Liver (tissue), 9 donors: ENCODE results near the gene SSBP2. TPM values are rescaled to one million over a fixed set of nuclear protein-coding genes. Genes with fewer than 3 reads are reported as not detected.

Experiments used
- DNase-seq: peaks from one replicate; pipeline ENCODE4 v3.0.0-alpha.2; 2017; ENCODE audit warnings: low spot score
- H3K27ac ChIP-seq, 2 donors: one replicate each; pipeline ENCODE4 v1.7.0; 2013; ENCODE audit warnings: inconsistent platforms in 2 of 2, low read length in 2 of 2, control low read depth in 1 of 2, low read depth in 1 of 2, mild to moderate bottlenecking in 1 of 2
- H3K27me3 ChIP-seq, 4 donors: one replicate each; pipeline versions ENCODE4 v1.6.1 to v1.7.0; 2013; ENCODE audit warnings: low read length in 3 of 4, inconsistent platforms in 1 of 4, mild to moderate bottlenecking in 1 of 4, moderate library complexity in 1 of 4; ENCODE audit not compliant: control insufficient read depth in 4 of 4, insufficient read depth in 4 of 4
- H3K36me3 ChIP-seq, 4 donors: one replicate each; pipeline versions ENCODE4 v1.6.1 to v1.7.0; 2013; ENCODE audit warnings: low read length in 3 of 4, mild to moderate bottlenecking in 3 of 4, low read depth in 1 of 4, moderate library complexity in 1 of 4; ENCODE audit not compliant: control insufficient read depth in 4 of 4, insufficient read depth in 3 of 4
- H3K4me1 ChIP-seq, 4 donors: one replicate each; pipeline versions ENCODE4 v1.6.1 to v1.7.0; 2013; ENCODE audit warnings: low read length in 3 of 4, mild to moderate bottlenecking in 3 of 4, moderate library complexity in 1 of 4; ENCODE audit not compliant: control insufficient read depth in 4 of 4, insufficient read depth in 4 of 4
- H3K4me3 ChIP-seq, 3 donors: one replicate each; pipeline versions ENCODE4 v1.6.1 to v1.7.0; 2013; ENCODE audit warnings: low read length in 3 of 3, control low read depth in 1 of 3, low read depth in 1 of 3, mild to moderate bottlenecking in 1 of 3
- H3K9ac ChIP-seq, 2 donors: one replicate each; pipeline ENCODE4 v1.7.0; 2013; ENCODE audit warnings: low read length in 2 of 2, mild to moderate bottlenecking in 2 of 2, moderate library complexity in 2 of 2, control low read depth in 1 of 2, low read depth in 1 of 2
- H3K9me3 ChIP-seq, 4 donors: one replicate each; pipeline versions ENCODE4 v1.6.1 to v1.7.0; 2013; ENCODE audit warnings: low read length in 3 of 4; ENCODE audit not compliant: control insufficient read depth in 4 of 4
- ATF3 ChIP-seq: IDR thresholded peaks from 2 replicates; pipeline ENCODE4 v1.6.1; 2016; ENCODE audit warnings: antibody characterized with exemption
- CTCF ChIP-seq: fragments of 150-350 bp; IDR thresholded peaks from 2 replicates; pipeline ENCODE4 v1.5.1; 2017; ENCODE audit warnings: improper control_type of control experiment, low read depth, low read length; ENCODE audit not compliant: missing input control
- EGR1 ChIP-seq, 2 donors: IDR thresholded peaks; 2 replicates each; pipeline ENCODE4 v1.6.1; 2016 to 2018; ENCODE audit warnings: antibody characterized with exemption in 2 of 2, low read depth in 2 of 2
- FOXA2 ChIP-seq: IDR thresholded peaks from 2 replicates; pipeline ENCODE4 v1.6.1; 2016; ENCODE audit warnings: antibody characterized with exemption
- GABPA ChIP-seq, 2 donors: IDR thresholded peaks in 1 of 2; conservative IDR thresholded peaks in 1 of 2; 2 replicates each; pipeline ENCODE4 v1.6.1; 2016; ENCODE audit warnings: antibody characterized with exemption in 2 of 2, mild to moderate bottlenecking in 1 of 2, moderate library complexity in 1 of 2
- HNF4G ChIP-seq: IDR thresholded peaks from 2 replicates; pipeline ENCODE4 v1.6.1; 2016; ENCODE audit warnings: antibody characterized with exemption
- JUND ChIP-seq, 2 donors: IDR thresholded peaks; 2 replicates each; pipeline ENCODE4 v1.6.1; 2016; ENCODE audit warnings: antibody characterized with exemption in 2 of 2
- MAX ChIP-seq: IDR thresholded peaks from 2 replicates; pipeline ENCODE4 v1.6.1; 2016; ENCODE audit warnings: antibody characterized with exemption
- NR2F2 ChIP-seq: IDR thresholded peaks from 2 replicates; pipeline ENCODE4 v1.6.1; 2016; ENCODE audit warnings: antibody characterized with exemption
- RAD21 ChIP-seq, 2 donors: IDR thresholded peaks; 2 replicates each; pipeline ENCODE4 v1.6.1; 2016; ENCODE audit warnings: antibody characterized with exemption in 2 of 2, mild to moderate bottlenecking in 2 of 2
- REST ChIP-seq: IDR thresholded peaks from 2 replicates; pipeline ENCODE4 v1.6.1; 2016; ENCODE audit warnings: antibody characterized with exemption, mild to moderate bottlenecking
- RXRA ChIP-seq, 2 donors: IDR thresholded peaks; 2 replicates each; pipeline ENCODE4 v1.6.1; 2017 to 2018; ENCODE audit warnings: antibody characterized with exemption in 2 of 2, mild to moderate bottlenecking in 1 of 2
- SP1 ChIP-seq: IDR thresholded peaks from 2 replicates; pipeline ENCODE4 v1.6.1; 2018; ENCODE audit warnings: antibody characterized with exemption, mild to moderate bottlenecking
- TAF1 ChIP-seq: conservative IDR thresholded peaks from 2 replicates; pipeline ENCODE4 v1.6.1; 2016; ENCODE audit warnings: antibody characterized with exemption, mild to moderate bottlenecking
- YY1 ChIP-seq: IDR thresholded peaks from 2 replicates; pipeline ENCODE4 v1.6.1; 2016; ENCODE audit warnings: antibody characterized with exemption, mild to moderate bottlenecking
- ZBTB33 ChIP-seq: IDR thresholded peaks from 2 replicates; pipeline ENCODE4 v1.6.1; 2016; ENCODE audit warnings: antibody characterized with exemption
- WGBS: extraction: QIAGEN DNeasy Blood & Tissue Kit; methylation state at CpG from one replicate; pipeline ENCODE4 v1.1.7; 2013; 5-methylcytosine and 5-hydroxymethylcytosine counted together
- polyA plus RNA-seq, 2 donors: library from polyadenylated mRNA; stranded (reverse) in 1 of 2; unstranded in 1 of 2; fragments of 200-250 nt in 1 of 2; fragments of >200 nt in 1 of 2; fragmentation: Nextera tagmentation in 1 of 2; extraction: Ambion mirVana in 1 of 2; gene quantifications; one replicate each; pipeline versions ENCODE4 v1.2.1 to v1.2.3, GENCODE V29; 2013 to 2015
- total RNA-seq, 2 donors: library from RNA; depleted of rRNA; stranded (reverse); fragments of >200 nt; gene quantifications; one replicate each; pipeline ENCODE4 v1.2.3, GENCODE V29; 2014
- donor health status: healthy.
- donor health status: healthy.
- donor health status: healthy.
- donor health status: healthy.
- donor health status: healthy.

SSBP2 gene
- total and polyA plus RNA-seq, 4 donors: 2.2 to 10.1 (median 4.1) TPM

GRCh38 chr5:81633891-81634290 is 117.0 kb downstream of the SSBP2 start:
- Histone ChIP-seq H3K4me1 (no peaks in the 10 kb centered on the region), H3K4me3 (no peak overlapping the region), H3K27me3 (no peaks in the 10 kb centered on the region), H3K36me3 (no peaks in the 10 kb centered on the region), H3K9me3 (no peaks in the 10 kb centered on the region), H3K27ac (no peak overlapping the region), H3K9ac (no peak overlapping the region)
- 91% methylated on average over 4 of the region's 4 CpGs for WGBS
- no peak for DNase-seq
- TF ChIP-seq SP1 (no peak), HNF4G (no peak), GABPA (IDR thresholded peaks at IDR 0.05 in 1 of 2, conservative IDR thresholded peaks at IDR 0.05 in 1 of 2) (no peak), RAD21 (IDR thresholded peaks at IDR 0.05) (no peak), FOXA2 (no peak), RXRA (IDR thresholded peaks at IDR 0.05) (no peak), TAF1 (no peak), ATF3 (no peak), EGR1 (IDR thresholded peaks at IDR 0.05; ENCODE audit: low read depth in 2 of 2) (no peak), NR2F2 (no peak), CTCF (no peak), ZBTB33 (no peak), REST (no peak), MAX (no peak), JUND (IDR thresholded peaks at IDR 0.05) (no peak), YY1 (no peak)

GRCh38 chr5:81633471-81633870 is 117.4 kb downstream of the SSBP2 start:
- Histone ChIP-seq H3K27ac (no peak overlapping the region), H3K36me3 (no peaks in the 10 kb centered on the region), H3K9me3 (no peaks in the 10 kb centered on the region), H3K4me1 (no peaks in the 10 kb centered on the region), H3K27me3 (no peaks in the 10 kb centered on the region), H3K9ac (no peak overlapping the region), H3K4me3 (no peak overlapping the region)
- DNase-seq: no peak
- 99% methylated on average over 3 of the region's 3 CpGs for WGBS
- TF ChIP-seq CTCF (no peak), ZBTB33 (no peak), REST (no peak), TAF1 (no peak), ATF3 (no peak)
